Measurements from ENCODE around the gene TSPAN8.

The TSPAN8 gene

DNA sequence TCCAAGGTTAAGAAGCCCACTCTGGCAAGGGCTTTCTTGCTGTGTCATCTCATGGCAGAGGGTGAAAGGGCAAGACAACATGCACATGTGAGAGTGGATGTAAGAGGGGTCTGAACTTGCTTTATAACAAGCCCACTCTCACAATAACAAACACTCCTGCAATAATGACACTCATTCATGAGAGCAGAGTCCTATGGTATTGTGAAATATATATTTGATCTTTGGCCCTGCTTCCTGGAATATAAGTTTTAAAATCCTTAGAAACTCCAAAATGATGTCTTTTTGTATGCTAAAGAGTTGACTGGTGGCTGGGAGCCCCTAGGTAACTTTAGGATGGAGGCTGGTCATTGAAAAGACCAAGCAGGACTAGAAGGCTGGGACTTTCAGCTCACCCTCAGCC, 51.8 kb downstream of the TSPAN8 start:
- DNase-seq (ENCODE audit: low read depth): no peak
- in situ Hi-C loops (cut with HindIII; ENCODE audit: low sequenced_read_pairs): no loop called here
- TF ChIP-seq, protein P1, sequence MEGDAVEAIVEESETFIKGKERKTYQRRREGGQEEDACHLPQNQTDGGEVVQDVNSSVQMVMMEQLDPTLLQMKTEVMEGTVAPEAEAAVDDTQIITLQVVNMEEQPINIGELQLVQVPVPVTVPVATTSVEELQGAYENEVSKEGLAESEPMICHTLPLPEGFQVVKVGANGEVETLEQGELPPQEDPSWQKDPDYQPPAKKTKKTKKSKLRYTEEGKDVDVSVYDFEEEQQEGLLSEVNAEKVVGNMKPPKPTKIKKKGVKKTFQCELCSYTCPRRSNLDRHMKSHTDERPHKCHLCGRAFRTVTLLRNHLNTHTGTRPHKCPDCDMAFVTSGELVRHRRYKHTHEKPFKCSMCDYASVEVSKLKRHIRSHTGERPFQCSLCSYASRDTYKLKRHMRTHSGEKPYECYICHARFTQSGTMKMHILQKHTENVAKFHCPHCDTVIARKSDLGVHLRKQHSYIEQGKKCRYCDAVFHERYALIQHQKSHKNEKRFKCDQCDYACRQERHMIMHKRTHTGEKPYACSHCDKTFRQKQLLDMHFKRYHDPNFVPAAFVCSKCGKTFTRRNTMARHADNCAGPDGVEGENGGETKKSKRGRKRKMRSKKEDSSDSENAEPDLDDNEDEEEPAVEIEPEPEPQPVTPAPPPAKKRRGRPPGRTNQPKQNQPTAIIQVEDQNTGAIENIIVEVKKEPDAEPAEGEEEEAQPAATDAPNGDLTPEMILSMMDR (IDR thresholded peaks at IDR 0.05; ENCODE audit: low read depth, low read length, missing control alignments): no peak
- H3K4me3 ChIP-seq (ENCODE audit: low read depth, low read length): no peak overlapping the region

DNA sequence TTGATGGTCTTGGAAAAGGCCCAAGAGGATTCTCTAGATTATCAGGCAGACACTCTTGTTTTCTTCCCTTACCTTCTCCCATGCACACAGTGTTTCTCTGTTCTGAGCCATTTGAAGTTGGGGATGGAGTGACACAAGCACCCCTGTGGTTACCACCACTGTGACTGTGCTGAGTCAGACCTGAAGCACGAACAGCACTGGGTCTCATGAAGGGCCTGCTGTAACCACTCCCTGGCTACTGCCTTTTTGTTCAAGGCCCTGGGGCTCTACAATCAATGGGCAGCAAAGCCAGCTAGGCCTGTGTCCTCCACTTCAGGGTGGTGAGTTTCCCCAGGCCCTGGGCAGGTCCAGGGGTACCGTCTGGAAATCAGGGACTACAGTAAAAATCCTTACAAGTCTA, 65.5 kb downstream of the TSPAN8 start:
- no peak overlapping the region for H3K4me3 ChIP-seq (ENCODE audit: low read depth, low read length)
- TF ChIP-seq, protein P1 (IDR thresholded peaks at IDR 0.05; ENCODE audit: low read depth, low read length, missing control alignments): no peak
- in situ Hi-C loops (cut with HindIII; ENCODE audit: low sequenced_read_pairs): no loop called here
- no peak for DNase-seq (ENCODE audit: low read depth)

DNA sequence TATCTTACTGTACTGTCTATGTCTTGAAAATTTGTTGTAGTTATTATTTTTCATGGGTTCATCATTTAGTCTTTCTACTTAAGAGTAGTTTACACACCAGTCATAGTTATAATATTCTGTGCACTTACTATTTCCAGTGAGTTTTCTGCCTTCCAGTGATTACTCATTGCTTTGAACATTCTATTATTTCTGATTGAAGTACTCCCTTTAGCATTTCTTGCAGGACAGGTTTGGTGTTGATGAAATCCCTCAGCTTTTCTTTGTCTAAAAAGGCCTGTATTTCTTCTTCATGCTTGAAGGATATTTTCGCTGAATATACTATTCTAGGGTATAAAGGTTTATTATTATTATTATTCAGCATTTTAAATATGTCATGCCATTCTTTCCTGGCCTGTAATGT, 66.8 kb downstream of the TSPAN8 start:
- no peak overlapping the region for H3K4me3 ChIP-seq (ENCODE audit: low read depth, low read length)
- in situ Hi-C loops (cut with HindIII; ENCODE audit: low sequenced_read_pairs): no loop called here
- TF ChIP-seq, protein P1 (IDR thresholded peaks at IDR 0.05; ENCODE audit: low read depth, low read length, missing control alignments): no peak
- DNase-seq (ENCODE audit: low read depth): no peak

DNA sequence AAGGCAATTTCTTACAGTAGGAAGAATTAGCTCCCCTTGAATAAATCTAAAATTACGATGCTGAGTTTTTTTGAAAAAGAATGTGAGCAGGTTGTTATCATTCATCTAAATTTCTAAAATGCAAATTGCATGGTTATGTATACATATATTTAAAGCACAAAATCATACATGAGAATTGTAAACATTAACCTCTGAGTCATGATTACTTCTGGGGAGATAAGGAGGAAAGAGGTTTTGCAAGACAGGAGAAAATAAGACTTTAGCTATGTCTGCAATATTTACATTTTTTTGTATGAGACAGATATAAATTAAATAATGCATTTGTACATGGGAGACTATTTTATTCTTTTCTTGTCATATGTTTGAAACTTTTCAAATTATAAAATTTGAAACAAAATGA, 72.2 kb downstream of the TSPAN8 start:
- no peak for DNase-seq (ENCODE audit: low read depth)
- no peak overlapping the region for H3K4me3 ChIP-seq (ENCODE audit: low read depth, low read length)
- in situ Hi-C loops (cut with HindIII; ENCODE audit: low sequenced_read_pairs): no loop called here
- TF ChIP-seq, protein P1 (IDR thresholded peaks at IDR 0.05; ENCODE audit: low read depth, low read length, missing control alignments): no peak

DNA sequence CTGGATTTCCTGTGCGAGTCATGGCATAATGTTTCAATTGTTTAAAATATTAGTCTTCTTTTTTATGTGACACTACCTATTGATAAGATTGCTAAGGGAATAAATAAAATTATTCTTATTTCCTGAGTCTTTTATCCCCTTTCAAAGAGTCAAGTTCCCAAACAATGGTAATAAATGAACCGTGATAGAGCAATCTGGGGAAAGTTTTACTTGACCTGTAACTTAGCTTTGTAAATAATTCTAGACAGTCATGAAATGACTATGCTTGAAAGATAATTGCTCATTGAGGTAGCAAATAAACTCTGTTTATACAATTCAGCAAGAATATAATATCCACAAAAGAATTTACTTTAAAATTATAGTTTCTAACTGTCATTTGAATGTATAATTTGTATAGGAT, 82.1 kb downstream of the TSPAN8 start:
- no peak overlapping the region for H3K4me3 ChIP-seq (ENCODE audit: low read depth, low read length)
- no peak for DNase-seq (ENCODE audit: low read depth)
- in situ Hi-C loops (cut with HindIII; ENCODE audit: low sequenced_read_pairs): no loop called here
- TF ChIP-seq, protein P1 (IDR thresholded peaks at IDR 0.05; ENCODE audit: low read depth, low read length, missing control alignments): no peak
